HepG2 (cell line): ENCODE data around the gene FNIP2. TPM values are rescaled to one million over a fixed set of nuclear protein-coding genes. Genes with fewer than 3 reads are reported as not detected.

Experiments
- ATAC-seq: fragments of 200-7000 bp; cut with Tn5 transposase; 3 replicates; pipeline ENCODE4 v1.9.1; 2020; ENCODE audit warnings: mild to moderate bottlenecking, moderate library complexity
- BruUV-seq: library from RNA; stranded (reverse); fragments of 400-500 nt; replicated peaks from 2 replicates; lab custom pipeline; 2021; lab: Mats Ljungman, UMichigan
- CTCF ChIA-PET: fragments of 300-600 bp; formaldehyde crosslinking; extraction: SDS; loops from one replicate; lab custom pipeline; 2021; ENCODE audit warnings: low total read pairs, inconsistent platforms, low intra/inter-chr PET ratio; lab: Yijun Ruan, JAX
- POLR2A ChIA-PET: fragments of 350-600 bp; sonication (Branson Sonifier 250); formaldehyde crosslinking; loops from one replicate; lab custom pipeline; 2020; ENCODE audit warnings: antibody characterized with exemption, inconsistent platforms; lab: Yijun Ruan, JAX
- DNase-seq: peaks from one replicate; pipeline ENCODE4 v3.0.0-alpha.2; 2015; ENCODE audit warnings: low spot score
- FAIRE-seq: peaks from 3 replicates; lab custom pipeline; 2011; peaks lifted over from hg19 to GRCh38; lab: Jason Lieb, UNC
- H2AFZ ChIP-seq: one replicate; pipeline ENCODE4 v1.6.1; 2011; ENCODE audit warnings: low read length, inconsistent platforms
- H3K27ac ChIP-seq: fragments of 300-600 bp; 3 replicates; pipeline ENCODE4 v1.8.0; 2011; ENCODE audit warnings: mixed run types, mild to moderate bottlenecking, mixed read lengths, low read length, inconsistent platforms; ENCODE audit not compliant: insufficient read depth; ENCODE audit errors: extremely low read length
- H3K27me3 ChIP-seq, 2 experiments: fragments of 200-600 bp in 1 of 2; 2 replicates in 1 of 2; 3 replicates in 1 of 2; pipeline versions ENCODE4 v1.6.0 to v1.8.0; 2011; ENCODE audit warnings: low read length in 2 of 2, mild to moderate bottlenecking in 2 of 2, moderate library complexity in 2 of 2, inconsistent platforms in 1 of 2; ENCODE audit not compliant: insufficient read depth in 2 of 2, control insufficient read depth in 1 of 2
- H3K36me3 ChIP-seq, 2 experiments: fragments of 200-600 bp in 1 of 2; replicated peaks in 1 of 2; 2 replicates in 1 of 2; 3 replicates in 1 of 2; pipeline versions ENCODE4 v1.5.1 to v1.8.0; 2011; ENCODE audit warnings: low read length in 2 of 2, inconsistent platforms in 1 of 2; ENCODE audit not compliant: insufficient read depth in 2 of 2, control insufficient read depth in 1 of 2
- H3K4me1 ChIP-seq: 2 replicates; pipeline ENCODE4 v1.5.1; 2012; ENCODE audit warnings: low read length, inconsistent platforms; ENCODE audit not compliant: insufficient read depth
- H3K4me2 ChIP-seq: 2 replicates; pipeline ENCODE4 v1.6.0; 2011; ENCODE audit warnings: low read depth, low read length, inconsistent platforms
- H3K4me3 ChIP-seq, 3 experiments: fragments of 200-600 bp in 1 of 3; sonication (generic), shearing (Covaris generic) in 1 of 3; replicated peaks in 1 of 3; 2 replicates each; pipeline ENCODE4 v1.5.1; 2011 to 2016; ENCODE audit warnings: low read length in 3 of 3, inconsistent platforms in 2 of 3, low read depth in 2 of 3, mild to moderate bottlenecking in 2 of 3, control low read depth in 1 of 3, mixed read lengths in 1 of 3; ENCODE audit not compliant: insufficient read depth in 1 of 3
- H3K79me2 ChIP-seq: one replicate; pipeline ENCODE4 v1.6.1; 2011; ENCODE audit warnings: low read length, inconsistent platforms; ENCODE audit not compliant: insufficient read depth
- H3K9ac ChIP-seq: 2 replicates; pipeline ENCODE4 v1.6.0; 2011; ENCODE audit warnings: mild to moderate bottlenecking, low read depth, low read length, inconsistent platforms; ENCODE audit not compliant: insufficient read depth
- H3K9me3 ChIP-seq: 2 replicates; pipeline ENCODE4 v1.5.1; 2012; ENCODE audit warnings: mild to moderate bottlenecking, low read length
- H4K20me1 ChIP-seq: 2 replicates; pipeline ENCODE4 v1.6.0; 2011; ENCODE audit warnings: inconsistent platforms, mild to moderate bottlenecking, low read length, moderate library complexity; ENCODE audit not compliant: insufficient read depth
- CBFB ChIP-seq: sonication (generic); formaldehyde crosslinking; IDR thresholded peaks from 2 replicates; pipeline ENCODE4 v1.4.0; 2020; ENCODE audit warnings: missing genetic modification reagents
- CCAR2 ChIP-seq: fragments of 200-400 bp; formaldehyde crosslinking; optimal IDR thresholded peaks from 2 replicates; pipeline ENCODE3; 2018; ENCODE audit warnings: low read depth, mild to moderate bottlenecking, low read length, moderate library complexity
- HMG20A ChIP-seq: IDR thresholded peaks from 2 replicates; pipeline ENCODE4 v1.6.1; 2016; ENCODE audit warnings: borderline replicate concordance
- MAZ ChIP-seq, 2 experiments: sonication (generic) in 1 of 2; formaldehyde crosslinking in 1 of 2; IDR thresholded peaks; 2 replicates each; pipeline versions ENCODE4 v1.5.0 to v1.6.1; 2012 to 2020; ENCODE audit warnings: low read depth in 2 of 2, mild to moderate bottlenecking in 2 of 2, borderline replicate concordance in 1 of 2, improper control_type of control experiment in 1 of 2, low read length in 1 of 2, missing genetic modification reagents in 1 of 2, moderate library complexity in 1 of 2
- NR2F1 ChIP-seq, 2 experiments: fragments of 450-650 bp in 1 of 2; formaldehyde crosslinking in 1 of 2; IDR thresholded peaks; 2 replicates each; pipeline versions ENCODE4 v1.5.0 to v1.6.1; 2016 to 2020; ENCODE audit warnings: mild to moderate bottlenecking in 1 of 2, missing compliant biosample characterization in 1 of 2, missing genetic modification reagents in 1 of 2, moderate library complexity in 1 of 2
- TRIM22 ChIP-seq: fragments of 450-650 bp; IDR thresholded peaks from 2 replicates; pipeline ENCODE4 v1.6.1; 2017
- ZFYVE20 ChIP-seq: sonication (generic); formaldehyde crosslinking; IDR thresholded peaks from 2 replicates; pipeline ENCODE4 v1.8.0; 2023; ENCODE audit warnings: low read depth, mild to moderate bottlenecking, moderate library complexity, missing genetic modification reagents, borderline replicate concordance
- ZNF329 ChIP-seq: sonication (generic); formaldehyde crosslinking; IDR thresholded peaks from 2 replicates; pipeline ENCODE4 v1.9.0; 2021; ENCODE audit warnings: low read depth, mild to moderate bottlenecking, missing genetic modification reagents
- ZNF33B ChIP-seq: sonication (generic); formaldehyde crosslinking; IDR thresholded peaks from 2 replicates; pipeline ENCODE4 v1.5.1; 2020; ENCODE audit warnings: mild to moderate bottlenecking, missing genetic modification reagents
- ZNF414 ChIP-seq: sonication (generic); formaldehyde crosslinking; IDR thresholded peaks from 2 replicates; pipeline ENCODE4 v1.5.0; 2020; ENCODE audit warnings: missing genetic modification reagents
- WGBS: methylation state at CpG from one replicate; pipeline ENCODE4 v1.1.6; 2017; ENCODE audit warnings: low lambda C conversion rate; 5-methylcytosine and 5-hydroxymethylcytosine counted together
- in situ Hi-C: cut with HindIII; loops from 2 replicates; pipeline ENCODE4 v1.10.0; 2017; ENCODE audit warnings: low pct_unique_long_range_greater_than_20kb; ENCODE audit not compliant: extremely low pct_ligation_motif_present
- intact Hi-C: fragments of 100-400 bp; cut with micrococcal nuclease; formaldehyde crosslinking; loops from one replicate; pipeline ENCODE4 v1.10.0; 2022; ENCODE audit not compliant: unreplicated experiment
- polyA plus RNA-seq, 8 experiments: library from polyadenylated mRNA; depleted of rRNA in 3 of 8; stranded (reverse) in 7 of 8; unstranded in 1 of 8; fragments of >200 nt; fragmentation: Illumina TruSeq in 4 of 8; extraction: Trizol in 4 of 8; gene quantifications; 2 replicates each; pipeline versions ENCODE4 v1.2.1 to v1.2.3, GENCODE V29; 2011 to 2016; ENCODE audit warnings: low read depth in 4 of 8, missing spikeins in 1 of 8, mixed read lengths in 1 of 8; ENCODE audit not compliant: insufficient read depth in 1 of 8
- total RNA-seq, 5 experiments: library from RNA; depleted of rRNA; stranded (reverse); fragments of >200 nt; fragmentation: Illumina TruSeq; extraction: Trizol; gene quantifications; 2 replicates each; pipeline ENCODE4 v1.2.3, GENCODE V29; 2016; ENCODE audit warnings: low read depth in 1 of 5

FNIP2 gene
- total and polyA plus RNA-seq, 2 of the 13 experiments (the other 11 are each of a cell fraction or from before 2014, with no cell fraction given), result 15.5 to 21.0 TPM

- no peak overlapping the region for H3K9ac ChIP-seq
- in situ Hi-C loops, result loop anchor here (25.0 kb wide), 1 partner anchor 568 kb away; no protein-coding TSS in a partner anchor
- no peak overlapping the region for H3K4me2 ChIP-seq
- no peaks in the 10 kb centered on the region for H3K4me1 ChIP-seq
- no peak overlapping the region for H2AFZ ChIP-seq
- CTCF ChIA-PET, result no interaction called here
- H3K4me3 ChIP-seq, result no peak overlapping the region
- H3K27me3 ChIP-seq, result no peaks in the 10 kb centered on the region; a peak in 1 of 5 replicates
- no TSS peak for BruUV-seq
- WGBS, result 96% methylated on average over 7 of the region's 7 CpGs
- H3K9me3 ChIP-seq, result no peaks in the 10 kb centered on the region
- no peaks in the 10 kb centered on the region for H3K79me2 ChIP-seq
- H3K27ac ChIP-seq, result no peak overlapping the region
- no peak for FAIRE-seq
- TF ChIP-seq ZNF33B (CRISPR knock-in tag) (no peak), NR2F1 (CRISPR knock-in tag; IDR thresholded peaks at IDR 0.05) (no peak), CCAR2 (no peak), MAZ (IDR thresholded peaks at IDR 0.05; ENCODE audit: borderline replicate concordance, low read depth, low read length) (no peak), MAZ (CRISPR knock-in tag; IDR thresholded peaks at IDR 0.05; ENCODE audit: low read depth) (no peak), ZNF329 (CRISPR knock-in tag) (no peak), HMG20A (no peak), ZNF414 (no peak), CBFB (CRISPR knock-in tag) (no peak), ZFYVE20 (CRISPR knock-in tag) (no peak), TRIM22 (no peak)
- ATAC-seq, result no peak
- no peaks in the 10 kb centered on the region for H4K20me1 ChIP-seq
- intact Hi-C loops, result no loop called here
- POLR2A ChIA-PET, result no interaction called here
- no peak for DNase-seq
- H3K36me3 ChIP-seq, result peaks cover 24 to 38% of the 10 kb centered on the region in 2 experiments; a peak in 4 of 5 replicates
Measured at GRCh38 chr4:158869761-158870160, 100.9 kb downstream of the FNIP2 start.
